GM12878 (cell line): ENCODE results near the gene KRTAP10-8. TPM values are rescaled to one million over a fixed set of nuclear protein-coding genes. Genes with fewer than 3 reads are reported as not detected.
"Not testable (repeated sequence)": the region's sequence is repeated elsewhere in the genome, so short reads cannot be mapped to it uniquely, and the experiment has no call there.

Source experiments
- ATAC-seq: fragments of 200-7000 bp; cut with Tn5 transposase; 3 replicates; pipeline ENCODE4 v1.9.1; 2020; ENCODE audit warnings: mild to moderate bottlenecking, moderate library complexity
- BruUV-seq: library from RNA; stranded (reverse); fragments of 400-500 nt; replicated peaks from 2 replicates; lab custom pipeline; 2021; lab: Mats Ljungman, UMichigan
- CTCF ChIA-PET: fragments of 300-600 bp; sonication (Branson Sonifier 250); formaldehyde crosslinking; extraction: SDS; loops from one replicate; lab custom pipeline; 2021; ENCODE audit warnings: inconsistent platforms; lab: Yijun Ruan, JAX
- POLR2A ChIA-PET: fragments of 350-600 bp; formaldehyde crosslinking; extraction: SDS; loops from one replicate; lab custom pipeline; 2021; ENCODE audit warnings: inconsistent platforms; lab: Charles Lee
- RAD21 ChIA-PET: fragments of 300-600 bp; sonication (Branson Sonifier 250); formaldehyde crosslinking; loops from one replicate; lab custom pipeline; 2023; ENCODE audit warnings: antibody characterized with exemption; ENCODE audit not compliant: unreplicated experiment; lab: Charles Lee
- SMC1A ChIA-PET: fragments of 300-600 bp; sonication (Branson Sonifier 250); formaldehyde crosslinking; loops from one replicate; lab custom pipeline; 2023; ENCODE audit not compliant: unreplicated experiment, uncharacterized antibody; lab: Charles Lee
- DNase-seq: peaks from one replicate; pipeline ENCODE4 v3.0.0-alpha.2; 2011; ENCODE audit warnings: low read depth, low spot score
- FAIRE-seq: peaks from 3 replicates; lab custom pipeline; 2011; peaks lifted over from hg19 to GRCh38; lab: Jason Lieb, UNC
- H2AFZ ChIP-seq: 2 replicates; pipeline ENCODE4 v1.6.0; 2011; ENCODE audit warnings: low read depth, low read length, control low read depth; ENCODE audit not compliant: control insufficient read depth
- H3K27ac ChIP-seq: 2 replicates; pipeline ENCODE4 v1.5.1; 2011; ENCODE audit warnings: control low read depth; ENCODE audit not compliant: control insufficient read depth, insufficient read depth
- H3K27me3 ChIP-seq, 2 experiments: replicated peaks in 1 of 2; 2 replicates each; pipeline versions ENCODE4 v1.6.0 to v1.6.1; 2011; ENCODE audit warnings: low read length in 1 of 2; ENCODE audit not compliant: control insufficient read depth in 2 of 2, insufficient read depth in 2 of 2
- H3K36me3 ChIP-seq, 2 experiments: 2 replicates each; pipeline ENCODE4 v1.5.1; 2011; ENCODE audit warnings: low read length in 1 of 2; ENCODE audit not compliant: control insufficient read depth in 2 of 2, insufficient read depth in 2 of 2
- H3K4me1 ChIP-seq: 2 replicates; pipeline ENCODE4 v1.6.1; 2011; ENCODE audit warnings: mild to moderate bottlenecking, low read length, moderate library complexity, mixed read lengths; ENCODE audit not compliant: control insufficient read depth, insufficient read depth
- H3K4me2 ChIP-seq: 2 replicates; pipeline ENCODE4 v1.6.0; 2011; ENCODE audit warnings: control low read depth; ENCODE audit not compliant: control insufficient read depth, insufficient read depth
- H3K4me3 ChIP-seq: fragments of 200-600 bp; sonication (generic); 2 replicates; pipeline ENCODE4 v1.5.1; 2016
- H3K79me2 ChIP-seq: 2 replicates; pipeline ENCODE4 v1.6.0; 2011; ENCODE audit warnings: low read length; ENCODE audit not compliant: control insufficient read depth, insufficient read depth
- H3K9ac ChIP-seq: 2 replicates; pipeline ENCODE4 v1.8.0; 2011; ENCODE audit warnings: low read length, control low read depth, mixed read lengths; ENCODE audit not compliant: control insufficient read depth, insufficient read depth
- H3K9me3 ChIP-seq: replicated peaks from 3 replicates; pipeline ENCODE4 v1.5.1; 2011; ENCODE audit warnings: mild to moderate bottlenecking, low read length; ENCODE audit not compliant: control insufficient read depth, insufficient read depth
- H4K20me1 ChIP-seq: 2 replicates; pipeline ENCODE4 v1.6.0; 2011; ENCODE audit not compliant: control insufficient read depth, insufficient read depth
- BHLHE40 ChIP-seq, 2 experiments: fragments of 450-650 bp in 1 of 2; IDR thresholded peaks; 2 replicates each; pipeline ENCODE4 v1.6.1; 2011 to 2017; ENCODE audit warnings: low read depth in 2 of 2, borderline replicate concordance in 1 of 2, improper control_type of control experiment in 1 of 2, low read length in 1 of 2, mild to moderate bottlenecking in 1 of 2
- CHD1 ChIP-seq: IDR thresholded peaks from 2 replicates; pipeline ENCODE4 v1.6.1; 2012; ENCODE audit warnings: low read depth, low read length, improper control_type of control experiment
- CHD2 ChIP-seq: IDR thresholded peaks from 2 replicates; pipeline ENCODE4 v1.6.1; 2011; ENCODE audit warnings: low read depth, low read length, improper control_type of control experiment, borderline replicate concordance
- IRF3 ChIP-seq: fragments of 450-650 bp; IDR thresholded peaks from 2 replicates; pipeline ENCODE4 v1.6.1; 2014; ENCODE audit warnings: mild to moderate bottlenecking
- MTA3 ChIP-seq: IDR thresholded peaks from 2 replicates; pipeline ENCODE4 v1.6.1; 2012; ENCODE audit warnings: low read length, inconsistent platforms, borderline replicate concordance
- MYB ChIP-seq: fragments of 150-350 bp; IDR thresholded peaks from 2 replicates; pipeline ENCODE4 v1.6.1; 2014; ENCODE audit warnings: mild to moderate bottlenecking, low read depth, low read length, borderline replicate concordance
- NR2C2 ChIP-seq: IDR thresholded peaks from 2 replicates; pipeline ENCODE4 v1.6.1; 2011; ENCODE audit warnings: borderline replicate concordance, low read depth; ENCODE audit not compliant: control insufficient read depth, insufficient read length
- RAD21 ChIP-seq: IDR thresholded peaks from 2 replicates; pipeline ENCODE4 v1.6.1; 2011; ENCODE audit warnings: mild to moderate bottlenecking, low read depth, low read length, moderate library complexity; ENCODE audit not compliant: insufficient read depth
- TCF12 ChIP-seq: IDR thresholded peaks from 2 replicates; pipeline ENCODE4 v1.6.1; 2011; ENCODE audit warnings: low read depth, mild to moderate bottlenecking, low read length
- WRNIP1 ChIP-seq: IDR thresholded peaks from 2 replicates; pipeline ENCODE4 v1.6.1; 2011; ENCODE audit warnings: low read depth, low read length, improper control_type of control experiment, borderline replicate concordance
- WGBS: methylation state at CpG from one replicate; pipeline ENCODE4 v1.1.6; 2016; ENCODE audit warnings: low lambda C conversion rate; ENCODE audit not compliant: insufficient replicate concordance, insufficient coverage; ENCODE audit errors: missing lambda C conversion rate; 5-methylcytosine and 5-hydroxymethylcytosine counted together
- in situ Hi-C: fragments of 300-500 bp; cut with MboI; formaldehyde crosslinking; loops from 9 replicates; pipeline ENCODE4 v1.14.3; 2018; ENCODE audit warnings: mixed read lengths
- intact Hi-C: fragments of 100-400 bp; cut with micrococcal nuclease; formaldehyde crosslinking; loops from one replicate; pipeline ENCODE4 v1.14.2; 2022; ENCODE audit not compliant: unreplicated experiment
- polyA plus RNA-seq, 11 experiments: library from polyadenylated mRNA; depleted of rRNA in 4 of 11; unstranded in 6 of 11; stranded (reverse) in 5 of 11; fragments of >200 nt; fragmentation: Nextera tagmentation in 4 of 11; fragmentation: Illumina TruSeq in 1 of 11; extraction: Ambion mirVana in 4 of 11; extraction: Trizol in 1 of 11; gene quantifications; 1 replicate in 1 of 11; 2 replicates in 10 of 11; pipeline versions ENCODE4 v1.2.1 to v1.2.3, GENCODE V29; 2011 to 2016; ENCODE audit warnings: inconsistent platforms in 2 of 11, missing spikeins in 2 of 11, low read depth in 1 of 11
- total RNA-seq, 4 experiments: library from RNA; depleted of rRNA in 3 of 4; stranded (reverse); fragments of >200 nt in 3 of 4; fragmentation: Illumina TruSeq in 1 of 4; extraction: Trizol in 1 of 4; gene quantifications; 2 replicates each; pipeline versions ENCODE4 v1.2.1 to v1.2.3, GENCODE V29; 2013 to 2021
- TF ChIP-seq, protein P1 (sequence below): IDR thresholded peaks from 2 replicates; pipeline ENCODE4 v1.6.1; 2012; ENCODE audit warnings: low read depth, low read length, improper control_type of control experiment
- TF ChIP-seq, protein P2 (sequence below): IDR thresholded peaks from 2 replicates; pipeline ENCODE4 v1.6.1; 2012; ENCODE audit warnings: low read depth, low read length, improper control_type of control experiment

Gene KRTAP10-8
- total and polyA plus RNA-seq, 10 of the 15 experiments (the other 5 are each of a cell fraction or from before 2014, with no cell fraction given) = not detected

GRCh38 chr21:44658913-44659595, 47.2 kb downstream of the KRTAP10-8 start:
- SMC1A ChIA-PET = interaction anchor here (0.8 kb wide), 1 partner anchor 7 kb away, joined by 3 read pairs; no protein-coding TSS in a partner anchor
- 13% methylated on average over 11 of the region's 11 CpGs for WGBS

DNA sequence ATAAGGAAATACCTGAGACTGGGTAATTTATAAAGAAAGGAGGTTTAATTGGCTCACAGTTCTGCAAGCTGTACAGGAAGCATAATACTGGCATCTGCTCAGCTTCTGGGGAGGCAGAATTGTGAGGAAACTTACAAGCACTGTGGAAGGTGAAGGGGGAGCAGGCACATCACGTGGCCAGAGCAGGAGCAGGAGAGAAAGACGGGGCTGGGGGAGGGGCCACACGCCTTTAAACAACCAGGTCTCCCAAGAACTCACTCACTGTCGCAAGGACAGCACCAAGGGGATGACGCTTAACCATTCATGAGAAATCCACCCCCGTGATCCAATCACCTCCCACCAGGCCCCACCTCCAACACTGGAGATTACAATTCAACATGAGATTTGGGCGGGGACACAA, 49.7 kb downstream of the KRTAP10-8 start:
- CTCF ChIA-PET, SMC1A ChIA-PET, intact Hi-C loops, H3K9me3 ChIP-seq, H4K20me1 ChIP-seq, H3K4me2 ChIP-seq, H3K36me3 ChIP-seq, RAD21 ChIA-PET, in situ Hi-C loops, DNase-seq, H3K4me1 ChIP-seq, ATAC-seq, BruUV-seq, H2AFZ ChIP-seq, H3K4me3 ChIP-seq, FAIRE-seq, H3K9ac ChIP-seq, H3K27ac ChIP-seq, H3K79me2 ChIP-seq, H3K27me3 ChIP-seq, POLR2A ChIA-PET: not testable (repeated sequence)
- 40% methylated on average over 7 of the region's 7 CpGs for WGBS

More at GRCh38 chr21:44658913-44659595, 47.2 kb downstream of the KRTAP10-8 start:
- Histone ChIP-seq H3K79me2 (no peaks in the 10 kb centered on the region), H4K20me1 (no peaks in the 10 kb centered on the region), H3K9ac (no peak overlapping the region), H3K27me3 (no peaks in the 10 kb centered on the region), H3K27ac (no peak overlapping the region), H3K4me2 (no peak overlapping the region), H3K36me3 (no peaks in the 10 kb centered on the region), H2AFZ (no peak overlapping the region), H3K9me3 (peaks cover 2% of the 10 kb centered on the region; the same call in 1 of the 3 replicates), H3K4me1 (no peaks in the 10 kb centered on the region), H3K4me3 (no peak overlapping the region)
- no TSS peak for BruUV-seq
- FAIRE-seq (no peak), DNase-seq (no peak), ATAC-seq (no peak)
- POLR2A ChIA-PET = no interaction called here
- RAD21 ChIA-PET = no interaction called here
- no peak for TF ChIP-seq TCF12
- TF ChIP-seq BHLHE40 (IDR thresholded peaks at IDR 0.05; ENCODE audit: borderline replicate concordance in 1 of 2, low read depth in 2 of 2, low read length in 1 of 2) = no peak
- TF ChIP-seq MTA3 = no peak
- TF ChIP-seq CHD2 = no peak
- no peak for TF ChIP-seq WRNIP1
- TF ChIP-seq RAD21 = no peak
- TF ChIP-seq, protein P1, sequence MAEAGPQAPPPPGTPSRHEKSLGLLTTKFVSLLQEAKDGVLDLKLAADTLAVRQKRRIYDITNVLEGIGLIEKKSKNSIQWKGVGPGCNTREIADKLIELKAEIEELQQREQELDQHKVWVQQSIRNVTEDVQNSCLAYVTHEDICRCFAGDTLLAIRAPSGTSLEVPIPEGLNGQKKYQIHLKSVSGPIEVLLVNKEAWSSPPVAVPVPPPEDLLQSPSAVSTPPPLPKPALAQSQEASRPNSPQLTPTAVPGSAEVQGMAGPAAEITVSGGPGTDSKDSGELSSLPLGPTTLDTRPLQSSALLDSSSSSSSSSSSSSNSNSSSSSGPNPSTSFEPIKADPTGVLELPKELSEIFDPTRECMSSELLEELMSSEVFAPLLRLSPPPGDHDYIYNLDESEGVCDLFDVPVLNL = no peak
- TF ChIP-seq MYB = no peak
- TF ChIP-seq IRF3 = no peak
- no peak for TF ChIP-seq NR2C2
- TF ChIP-seq CHD1 = no peak
- TF ChIP-seq, protein P2, sequence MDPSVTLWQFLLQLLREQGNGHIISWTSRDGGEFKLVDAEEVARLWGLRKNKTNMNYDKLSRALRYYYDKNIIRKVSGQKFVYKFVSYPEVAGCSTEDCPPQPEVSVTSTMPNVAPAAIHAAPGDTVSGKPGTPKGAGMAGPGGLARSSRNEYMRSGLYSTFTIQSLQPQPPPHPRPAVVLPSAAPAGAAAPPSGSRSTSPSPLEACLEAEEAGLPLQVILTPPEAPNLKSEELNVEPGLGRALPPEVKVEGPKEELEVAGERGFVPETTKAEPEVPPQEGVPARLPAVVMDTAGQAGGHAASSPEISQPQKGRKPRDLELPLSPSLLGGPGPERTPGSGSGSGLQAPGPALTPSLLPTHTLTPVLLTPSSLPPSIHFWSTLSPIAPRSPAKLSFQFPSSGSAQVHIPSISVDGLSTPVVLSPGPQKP = no peak
- CTCF ChIA-PET = no interaction called here
- in situ Hi-C loops (no loop called here), intact Hi-C loops (no loop called here)
